NB4 (cell line): ENCODE measurements around the gene GGCX.

ENCODE experiments used
- DNase-seq: peaks from one replicate; pipeline ENCODE4 v3.0.0; 2010; ENCODE audit warnings: low read depth
- H3K4me3 ChIP-seq: one replicate; pipeline ENCODE4 v1.5.1; 2011; ENCODE audit warnings: mild to moderate bottlenecking, low read depth, low read length, moderate library complexity
- CTCF ChIP-seq: IDR thresholded peaks from one replicate; pipeline ENCODE4 v1.5.1; 2012; ENCODE audit warnings: low read depth, low read length
- MAX ChIP-seq: IDR thresholded peaks from 2 replicates; pipeline ENCODE4 v1.6.1; 2011; ENCODE audit warnings: low read depth, low read length
- MYC ChIP-seq: IDR thresholded peaks from 2 replicates; pipeline ENCODE4 v1.6.1; 2011; ENCODE audit warnings: low read depth, low read length
- POLR2A ChIP-seq: IDR thresholded peaks from 2 replicates; pipeline ENCODE4 v1.6.1; 2011; ENCODE audit warnings: mild to moderate bottlenecking; ENCODE audit not compliant: insufficient read length; ENCODE audit errors: extremely low read depth

The GGCX gene

GRCh38 chr2:85536479-85536878 is 24.8 kb downstream of the GGCX start:
- TF ChIP-seq MYC (no peak), MAX (no peak), POLR2A (no peak), CTCF (no peak)
- DNase-seq: peak; percentile 35
- H3K4me3 ChIP-seq: peak overlapping the region; percentile 90

GRCh38 chr2:85534881-85535280 is 26.4 kb downstream of the GGCX start:
- H3K4me3 ChIP-seq: no peak overlapping the region
- peak; percentile 56 for DNase-seq
- TF ChIP-seq MYC (no peak), MAX (no peak), CTCF (no peak), POLR2A (no peak)

- DNase-seq: no peak
- no peak for TF ChIP-seq MYC
- no peak overlapping the region for H3K4me3 ChIP-seq
Observed at GRCh38 chr2:85534099-85534498, 27.2 kb downstream of the GGCX start.

GRCh38 chr2:85531589-85531988 is 29.7 kb downstream of the GGCX start:
- TF ChIP-seq MAX (no peak), POLR2A (no peak), MYC (no peak), CTCF (no peak)
- no peak overlapping the region for H3K4me3 ChIP-seq
- no peak for DNase-seq

- no peak for DNase-seq
- no peak overlapping the region for H3K4me3 ChIP-seq
- TF ChIP-seq MAX (no peak), POLR2A (no peak), MYC (no peak), CTCF (no peak)
Observed at GRCh38 chr2:85529809-85530208, 31.5 kb downstream of the GGCX start.

GRCh38 chr2:85528355-85528754 is 32.9 kb downstream of the GGCX start:
- H3K4me3 ChIP-seq: no peak overlapping the region
- DNase-seq: no peak
- TF ChIP-seq MAX: no peak
- TF ChIP-seq CTCF: no peak
- TF ChIP-seq MYC: no peak
- no peak for TF ChIP-seq POLR2A
